ENCODE data around the gene CMSS1.
"Not testable (repeated sequence)": the region's sequence is repeated elsewhere in the genome, so short reads cannot be mapped to it uniquely, and the experiment has no call there.

The CMSS1 gene

GRCh38 chr3:100087198-100087597 is 269.5 kb downstream of the CMSS1 start:
- no peak for TF ChIP-seq CTCF (conservative IDR thresholded peaks at IDR 0.05)
- no peak overlapping the region for H3K27ac ChIP-seq

- TF ChIP-seq CTCF (conservative IDR thresholded peaks at IDR 0.05), result no peak
- no peak overlapping the region for H3K27ac ChIP-seq
These were observed 271.2 kb downstream of the CMSS1 start for GRCh38 chr3:100088735-100089368.

- H3K27ac ChIP-seq, result no peak overlapping the region
- TF ChIP-seq CTCF (conservative IDR thresholded peaks at IDR 0.05), result peak; percentile 51
These were observed 272.4 kb downstream of the CMSS1 start for GRCh38 chr3:100089812-100090668.

- 0 out of 2 replicates have a peak, but pooled peaks have one; percentile 15 for TF ChIP-seq CTCF (conservative IDR thresholded peaks at IDR 0.05)
- H3K27ac ChIP-seq, result no peak overlapping the region
These were observed 273.0 kb downstream of the CMSS1 start for GRCh38 chr3:100090669-100091005.

- TF ChIP-seq CTCF (conservative IDR thresholded peaks at IDR 0.05), result no peak
- H3K27ac ChIP-seq, result no peak overlapping the region
These were observed 276.2 kb downstream of the CMSS1 start for GRCh38 chr3:100093831-100094230.

- not testable (repeated sequence) for H3K27ac ChIP-seq
These were observed 278.6 kb downstream of the CMSS1 start for GRCh38 chr3:100096286-100096685.

GRCh38 chr3:100096866-100097265 is 279.2 kb downstream of the CMSS1 start:
- no peak for TF ChIP-seq CTCF (conservative IDR thresholded peaks at IDR 0.05)
- H3K27ac ChIP-seq, result peak overlapping the region; percentile 68
